ENCODE data around the gene PCK2. TPM values are rescaled to one million over a fixed set of nuclear protein-coding genes. Genes with fewer than 3 reads are reported as not detected.

PCK2 gene
- total RNA-seq, 1 donor from 2014 or later: 22.2 TPM

- Mint-ChIP-seq H3K4me3 (peak overlapping the region; percentile 81), H3K36me3 (no peaks in the 10 kb centered on the region), H3K4me1 (peaks cover 22% of the 10 kb centered on the region), H3K27ac (peak overlapping the region; percentile 11), H3K9me3 (no peaks in the 10 kb centered on the region), H3K27me3 (ENCODE audit: low read depth) (no peaks in the 10 kb centered on the region)
- no peak for TF ChIP-seq CTCF (IDR thresholded peaks at IDR 0.05; ENCODE audit: unreplicated experiment)
- DNase-seq (ENCODE audit: low spot score in 2 of 2, unreplicated experiment in 2 of 2): no peak
Measured at GRCh38 chr14:24092505-24093206, 1.5 kb upstream of the PCK2 start.

GRCh38 chr14:24093207-24093900 is 757 bp upstream of the PCK2 start:
- Mint-ChIP-seq H3K27ac (peak overlapping the region; percentile 11), H3K9me3 (no peaks in the 10 kb centered on the region), H3K27me3 (ENCODE audit: low read depth) (no peaks in the 10 kb centered on the region), H3K4me1 (peaks cover 22% of the 10 kb centered on the region), H3K36me3 (no peaks in the 10 kb centered on the region), H3K4me3 (peak overlapping the region; percentile 81)
- TF ChIP-seq CTCF (IDR thresholded peaks at IDR 0.05; ENCODE audit: unreplicated experiment): no peak
- DNase-seq (ENCODE audit: low spot score in 2 of 2, unreplicated experiment in 2 of 2): no peak

- no peaks in the 10 kb centered on the region for H3K27me3 Mint-ChIP-seq (ENCODE audit: low read depth)
- H3K4me1 Mint-ChIP-seq: peaks cover 22% of the 10 kb centered on the region
- H3K9me3 Mint-ChIP-seq: no peaks in the 10 kb centered on the region
- H3K4me3 Mint-ChIP-seq: peak overlapping the region; percentile 81
- no peaks in the 10 kb centered on the region for H3K36me3 Mint-ChIP-seq
- peak overlapping the region; percentile 75 for H3K27ac Mint-ChIP-seq
- no peak for TF ChIP-seq CTCF (IDR thresholded peaks at IDR 0.05; ENCODE audit: unreplicated experiment)
- no peak for DNase-seq (ENCODE audit: low spot score in 2 of 2, unreplicated experiment in 2 of 2)
Measured at GRCh38 chr14:24094841-24095270, 745 bp downstream of the PCK2 start.

GRCh38 chr14:24095271-24096068 is 1.4 kb downstream of the PCK2 start:
- H3K27ac Mint-ChIP-seq: peak overlapping the region; percentile 75
- TF ChIP-seq CTCF (IDR thresholded peaks at IDR 0.05; ENCODE audit: unreplicated experiment): no peak
- peaks cover 22% of the 10 kb centered on the region for H3K4me1 Mint-ChIP-seq
- no peaks in the 10 kb centered on the region for H3K9me3 Mint-ChIP-seq
- H3K27me3 Mint-ChIP-seq (ENCODE audit: low read depth): no peaks in the 10 kb centered on the region
- peak overlapping the region; percentile 81 for H3K4me3 Mint-ChIP-seq
- no peaks in the 10 kb centered on the region for H3K36me3 Mint-ChIP-seq
- DNase-seq (ENCODE audit: low spot score in 2 of 2, unreplicated experiment in 2 of 2): no peak

- Mint-ChIP-seq H3K27ac (no peak overlapping the region), H3K9me3 (no peaks in the 10 kb centered on the region)
- no peak for DNase-seq (ENCODE audit: low spot score in 2 of 2, unreplicated experiment in 2 of 2)
Measured at GRCh38 chr14:24096545-24097181, 2.6 kb downstream of the PCK2 start.

More at GRCh38 chr14:24096545-24097181, 2.6 kb downstream of the PCK2 start:
- Mint-ChIP-seq H3K4me3 (no peak overlapping the region), H3K4me1 (peaks cover 20% of the 10 kb centered on the region), H3K27me3 (ENCODE audit: low read depth) (no peaks in the 10 kb centered on the region), H3K36me3 (no peaks in the 10 kb centered on the region)
- no peak for TF ChIP-seq CTCF (IDR thresholded peaks at IDR 0.05; ENCODE audit: unreplicated experiment)

Data from mesothelial cell of epicardium (in vitro differentiated cells).